ENCODE data around the gene ARSA.
"Not testable (repeated sequence)": the region's sequence is repeated elsewhere in the genome, so short reads cannot be mapped to it uniquely, and the experiment has no call there.

The ARSA gene

GRCh38 chr22:50654664-50655063, 26.7 kb upstream of the ARSA start:
- not testable (repeated sequence) for DNase-seq

GRCh38 chr22:50653256-50653655, 25.3 kb upstream of the ARSA start:
- DNase-seq = no peak

- not testable (repeated sequence) for DNase-seq
These were observed 15.8 kb upstream of the ARSA start for GRCh38 chr22:50643821-50644101.

GRCh38 chr22:50643021-50643820, 15.3 kb upstream of the ARSA start:
- DNase-seq = not testable (repeated sequence)

GRCh38 chr22:50641696-50642607, 14.0 kb upstream of the ARSA start:
- no peak for DNase-seq

- no peak for DNase-seq
These were observed 13.1 kb upstream of the ARSA start for GRCh38 chr22:50640857-50641647.

- DNase-seq = not testable (repeated sequence)
These were observed 12.3 kb upstream of the ARSA start for GRCh38 chr22:50640296-50640695.

- DNase-seq = no peak
These were observed 7.6 kb upstream of the ARSA start for GRCh38 chr22:50635591-50635990.

- DNase-seq = no peak
These were observed 5.8 kb upstream of the ARSA start for GRCh38 chr22:50633771-50634170.

GRCh38 chr22:50633086-50633485, 5.1 kb upstream of the ARSA start:
- DNase-seq = no peak

- DNase-seq = no peak
These were observed 2.4 kb upstream of the ARSA start for GRCh38 chr22:50630376-50630775.

- DNase-seq = no peak
These were observed 687 bp upstream of the ARSA start for GRCh38 chr22:50628543-50629134.

GRCh38 chr22:50626850-50627641, 906 bp downstream of the ARSA start:
- DNase-seq = no peak

- DNase-seq = no peak
These were observed 1.6 kb downstream of the ARSA start for GRCh38 chr22:50626314-50626849.

- no peak for DNase-seq
These were observed 2.2 kb downstream of the ARSA start for GRCh38 chr22:50625568-50626313.

GRCh38 chr22:50625131-50625567, 2.8 kb downstream of the ARSA start:
- no peak for DNase-seq

GRCh38 chr22:50624347-50625130, 3.4 kb downstream of the ARSA start:
- no peak for DNase-seq

- DNase-seq = peak; percentile 90
These were observed 5.1 kb downstream of the ARSA start for GRCh38 chr22:50622723-50623327.

GRCh38 chr22:50621948-50622722, 5.8 kb downstream of the ARSA start:
- no peak for DNase-seq
